ENCODE measurements around the gene CHMP6.

CHMP6 gene

DNA sequence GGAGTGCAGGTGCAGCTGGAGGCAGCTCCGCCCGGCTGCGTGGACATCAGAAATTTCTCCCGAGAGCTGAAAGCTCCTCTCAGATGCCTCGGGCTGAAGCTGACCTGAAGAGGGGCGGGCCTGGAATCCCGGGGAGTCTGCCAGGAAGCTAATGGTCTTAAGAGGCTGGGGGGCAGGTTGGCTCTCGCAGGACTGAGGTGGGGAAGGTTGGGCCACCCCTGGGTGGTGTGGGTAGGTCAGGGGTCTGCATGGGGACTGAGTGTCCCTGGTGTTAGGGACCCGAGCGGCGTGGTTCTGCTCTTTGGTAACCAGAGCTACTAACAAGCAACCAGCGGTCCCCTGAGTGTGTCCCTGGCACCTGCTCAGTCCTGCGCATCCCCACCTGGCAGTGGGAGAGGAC lies 3.5 kb downstream of the CHMP6 start:
- no peak for DNase-seq

DNA sequence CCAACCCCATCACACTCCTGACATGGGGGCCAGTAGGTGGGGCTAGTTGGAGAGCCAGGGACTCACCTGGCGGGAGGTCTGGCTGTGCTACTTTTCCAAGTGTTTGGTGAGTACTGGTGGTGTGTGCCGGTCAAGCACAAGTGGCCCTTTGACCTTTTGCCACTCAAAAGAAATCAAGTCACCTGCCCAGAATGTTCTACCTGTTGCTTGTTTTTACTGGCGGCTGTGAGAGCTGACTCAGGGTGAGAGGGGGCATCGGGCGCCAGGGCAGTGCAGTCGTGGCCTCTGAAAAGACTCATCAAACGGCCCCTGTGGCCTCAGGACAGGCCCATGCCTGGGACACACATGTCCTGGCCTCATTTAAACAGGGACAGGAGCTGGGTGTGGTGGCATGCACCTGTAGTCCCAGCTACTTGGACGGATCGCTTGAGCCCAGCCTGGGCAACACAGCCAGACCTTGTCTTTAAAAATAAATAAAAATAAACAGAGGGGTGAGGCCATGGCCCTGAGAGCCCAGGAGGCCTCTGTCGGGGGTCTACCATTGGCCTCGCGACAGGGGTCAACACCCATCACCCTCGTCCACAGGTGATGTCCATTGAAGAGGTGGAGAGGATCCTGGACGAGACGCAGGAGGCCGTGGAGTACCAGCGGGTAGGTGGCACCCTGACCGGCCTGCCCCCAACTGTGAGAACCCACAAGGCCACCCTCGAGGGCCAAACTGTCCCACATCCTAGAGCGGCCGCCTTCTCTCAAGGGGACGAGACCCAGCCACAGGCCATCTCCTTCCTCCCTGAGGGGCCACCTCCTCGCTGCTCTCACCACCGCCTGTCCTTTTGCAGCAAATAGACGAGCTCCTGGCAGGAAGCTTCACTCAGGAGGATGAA lies 5.0 kb downstream of the CHMP6 start:
- no peak for DNase-seq

DNA sequence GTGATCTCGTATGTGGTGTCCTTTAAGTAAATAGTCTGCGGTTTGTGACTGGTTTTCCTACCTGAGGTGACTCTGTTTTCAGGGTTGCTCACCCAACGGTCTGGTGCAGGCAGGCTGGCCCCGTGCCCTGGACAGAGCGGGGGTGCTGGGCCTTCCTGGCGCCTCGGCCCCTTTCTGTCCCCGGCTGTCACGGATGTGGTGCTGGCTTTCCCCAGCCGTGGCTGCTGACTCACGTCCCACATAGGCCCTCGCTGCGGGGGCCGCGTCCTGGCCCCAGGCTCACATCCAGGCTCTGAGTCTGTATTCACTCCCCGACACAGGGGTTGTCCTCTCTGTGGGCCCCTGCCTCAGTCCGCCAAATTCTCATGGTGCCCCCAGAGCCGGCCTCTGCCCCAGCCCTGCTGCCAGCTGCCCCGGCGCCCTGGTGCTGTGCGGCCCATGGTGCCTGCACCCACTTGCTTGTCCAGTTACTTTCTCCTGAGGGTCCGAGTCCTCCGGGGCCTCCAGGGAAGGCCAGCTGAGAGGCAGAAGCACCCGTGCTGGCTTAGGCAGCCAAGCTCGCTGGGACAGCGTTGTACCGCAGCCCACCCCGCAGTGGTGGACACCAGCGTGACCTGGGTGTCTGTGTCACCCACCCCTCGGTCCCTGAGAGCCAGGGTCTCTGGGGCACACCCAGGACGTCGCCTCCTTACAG lies 5.9 kb downstream of the CHMP6 start:
- DNase-seq, result no peak

DNA sequence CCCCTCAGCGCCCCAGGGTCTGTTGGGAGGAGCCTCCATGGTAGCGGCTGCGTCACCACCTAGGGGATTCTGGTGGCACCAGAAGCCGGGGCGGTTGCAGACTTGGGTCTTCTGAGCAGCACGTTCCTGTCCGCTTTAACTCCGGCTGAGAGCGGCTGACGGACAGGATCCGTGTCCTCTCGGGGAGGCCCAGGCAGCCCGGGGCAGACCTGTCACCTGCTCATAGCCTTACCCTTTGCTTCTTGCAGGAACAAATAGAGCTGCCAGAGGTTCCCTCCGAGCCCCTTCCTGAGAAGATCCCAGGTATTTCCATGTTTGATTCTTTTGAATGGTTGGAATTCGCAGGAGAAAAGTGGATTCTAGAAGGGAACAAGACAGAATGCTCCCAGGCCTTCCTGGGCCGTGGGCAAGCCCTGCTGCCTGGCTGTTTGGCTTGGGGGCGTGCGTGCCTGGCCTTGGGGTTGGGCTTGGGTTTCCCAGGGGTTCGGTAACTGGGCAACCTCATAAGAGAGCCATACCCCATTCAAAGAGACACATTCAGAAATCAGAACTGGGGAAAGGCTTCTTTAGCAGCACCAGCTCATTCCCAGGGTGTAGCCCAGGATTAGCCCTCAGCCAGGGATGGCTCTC lies 6.6 kb downstream of the CHMP6 start:
- no peak for DNase-seq

DNA sequence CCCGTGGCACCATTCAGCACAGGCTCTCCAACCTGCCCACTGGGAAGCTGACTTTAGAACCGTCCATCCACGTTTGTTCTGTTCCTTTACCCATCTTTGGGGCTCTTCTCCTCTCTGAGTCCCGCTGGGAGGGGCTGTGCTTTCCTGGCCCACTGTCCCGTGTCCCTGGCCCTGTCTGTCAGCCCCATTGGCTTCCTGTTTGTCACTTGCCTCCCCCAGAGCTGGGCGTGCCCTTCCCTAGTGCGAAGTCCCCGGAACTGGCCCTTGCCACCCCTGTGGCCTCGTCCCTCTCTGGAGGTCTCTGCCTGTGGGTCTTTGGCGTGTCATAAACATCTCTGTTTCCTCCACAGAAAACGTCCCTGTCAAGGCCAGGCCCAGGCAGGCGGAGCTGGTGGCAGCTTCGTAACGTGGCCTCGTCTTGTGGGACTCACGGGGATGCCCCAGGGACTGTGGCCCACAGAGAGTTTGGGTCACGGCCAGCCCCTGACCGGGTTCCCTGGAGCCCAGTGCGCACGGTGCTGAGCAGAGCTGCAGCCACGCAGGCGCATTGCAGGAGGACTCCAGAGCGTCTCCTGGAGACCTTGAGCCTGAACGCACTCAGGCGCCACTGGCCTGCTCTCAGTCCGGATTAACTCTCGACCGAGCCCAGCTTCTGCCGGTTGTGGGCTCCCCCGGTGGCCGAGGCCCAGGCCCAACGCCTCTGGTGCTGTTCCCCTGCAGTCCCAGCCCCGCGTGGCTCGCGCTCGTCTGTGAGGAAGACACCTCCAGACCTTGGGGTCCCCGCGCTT lies 7.3 kb downstream of the CHMP6 start:
- DNase-seq, result no peak

DNA sequence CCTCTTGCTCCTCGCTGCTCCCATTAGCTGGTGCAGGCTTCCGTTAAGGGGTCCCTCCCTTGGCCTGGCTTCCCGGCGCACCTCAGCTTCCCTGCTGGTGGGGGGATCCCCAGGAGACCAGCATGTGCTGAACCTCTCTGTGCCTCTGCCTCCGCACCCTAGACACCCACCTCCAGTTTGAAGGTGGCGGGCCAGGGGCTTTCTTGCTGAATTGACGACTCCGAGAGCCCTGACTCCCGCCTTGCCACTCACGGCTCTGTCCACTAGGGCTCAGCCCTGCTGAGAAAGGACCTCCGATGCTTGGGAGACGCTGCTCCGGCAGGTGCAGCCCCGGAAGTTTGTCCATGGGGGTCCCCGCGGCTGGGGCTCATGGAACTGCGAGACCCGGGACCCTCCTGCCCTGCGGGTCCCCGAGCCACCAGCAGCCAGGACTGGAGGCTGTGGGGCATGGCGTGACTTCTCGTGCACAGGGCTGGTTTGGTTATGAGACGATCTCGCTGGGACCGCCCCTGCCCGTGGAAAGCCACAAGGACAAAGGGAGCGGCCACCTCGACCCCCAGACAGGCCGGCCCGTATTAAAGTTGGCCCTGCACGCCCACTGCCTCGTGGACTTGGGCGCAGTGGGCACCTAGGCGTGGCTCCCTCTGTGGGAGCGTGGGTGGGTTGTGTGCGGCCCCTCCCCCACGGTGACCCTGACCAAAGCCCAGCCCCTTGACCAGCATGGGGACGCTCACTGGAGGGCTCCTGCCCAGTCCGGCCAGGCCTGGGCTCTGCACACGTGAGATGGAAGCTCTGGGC lies 8.1 kb downstream of the CHMP6 start:
- DNase-seq, result no peak

DNA sequence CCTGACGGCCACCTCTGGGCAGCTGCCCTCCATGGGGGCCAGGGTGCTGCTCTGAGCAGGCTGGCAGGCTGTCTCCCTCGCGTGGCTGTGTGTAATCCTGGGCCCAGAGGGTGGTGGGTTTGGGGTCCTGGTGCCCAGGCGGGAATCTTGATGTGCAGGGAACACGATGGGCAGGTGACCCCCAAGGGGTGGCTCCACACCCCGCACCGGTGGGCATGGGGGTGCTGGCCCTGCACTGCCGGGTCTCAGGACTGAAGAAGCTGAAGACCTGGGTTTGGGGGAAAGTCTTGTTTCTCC lies 8.6 kb downstream of the CHMP6 start:
- no peak for DNase-seq

DNA sequence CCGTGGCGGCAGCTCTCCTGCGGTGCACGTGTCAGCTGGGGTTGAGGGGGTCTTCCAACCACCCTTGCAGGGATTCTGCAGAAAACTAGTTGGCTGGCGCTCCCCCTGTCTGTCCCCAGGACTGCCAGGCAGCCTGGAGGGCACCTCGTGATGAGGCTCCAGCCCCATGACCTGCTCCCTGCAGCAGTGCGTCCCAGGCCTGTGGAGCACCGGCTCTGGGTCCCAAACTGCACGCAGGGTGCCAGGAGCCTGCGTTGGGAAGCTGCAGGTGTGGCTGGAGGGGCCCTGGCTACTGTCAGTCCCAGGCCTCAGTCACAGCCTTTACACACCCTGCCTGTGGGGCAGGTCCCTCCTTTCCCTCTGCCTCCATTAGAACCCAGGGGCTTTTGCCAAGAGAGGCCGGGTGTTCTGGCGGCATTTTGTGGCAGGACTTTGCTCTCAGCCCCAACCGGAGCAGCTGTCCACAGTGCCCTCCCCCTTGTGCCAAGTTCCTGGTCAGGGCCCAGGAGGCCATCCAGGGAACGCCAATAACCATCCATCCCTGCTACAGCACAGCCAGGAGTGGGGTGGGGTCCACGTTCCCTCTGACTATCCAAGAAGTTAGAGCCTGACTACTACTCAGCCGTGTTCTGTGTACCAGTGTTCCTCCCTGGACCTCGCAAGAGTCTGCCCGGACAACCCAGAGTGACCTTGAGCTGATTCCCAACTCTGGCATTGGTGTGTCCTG lies 9.2 kb downstream of the CHMP6 start:
- no peak for DNase-seq

DNA sequence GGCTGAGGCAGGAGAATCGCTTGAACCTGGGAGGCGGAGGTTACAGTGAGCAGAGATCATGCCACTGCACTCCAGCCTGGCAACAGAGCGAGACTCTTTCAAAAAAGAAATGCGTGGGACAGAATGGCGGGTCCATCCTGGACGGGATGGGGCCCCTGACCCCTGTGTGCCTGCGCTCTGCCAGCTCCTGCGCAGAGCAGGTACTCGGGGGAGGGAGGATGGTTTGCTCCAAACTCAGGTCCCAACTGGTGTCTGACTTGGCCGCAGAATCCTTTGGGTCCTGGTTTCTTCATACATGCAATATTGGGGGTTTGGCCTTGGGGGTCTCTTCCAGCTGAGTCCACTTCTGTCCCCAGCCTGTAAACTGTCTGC lies 10.4 kb downstream of the CHMP6 start:
- DNase-seq, result no peak

DNA sequence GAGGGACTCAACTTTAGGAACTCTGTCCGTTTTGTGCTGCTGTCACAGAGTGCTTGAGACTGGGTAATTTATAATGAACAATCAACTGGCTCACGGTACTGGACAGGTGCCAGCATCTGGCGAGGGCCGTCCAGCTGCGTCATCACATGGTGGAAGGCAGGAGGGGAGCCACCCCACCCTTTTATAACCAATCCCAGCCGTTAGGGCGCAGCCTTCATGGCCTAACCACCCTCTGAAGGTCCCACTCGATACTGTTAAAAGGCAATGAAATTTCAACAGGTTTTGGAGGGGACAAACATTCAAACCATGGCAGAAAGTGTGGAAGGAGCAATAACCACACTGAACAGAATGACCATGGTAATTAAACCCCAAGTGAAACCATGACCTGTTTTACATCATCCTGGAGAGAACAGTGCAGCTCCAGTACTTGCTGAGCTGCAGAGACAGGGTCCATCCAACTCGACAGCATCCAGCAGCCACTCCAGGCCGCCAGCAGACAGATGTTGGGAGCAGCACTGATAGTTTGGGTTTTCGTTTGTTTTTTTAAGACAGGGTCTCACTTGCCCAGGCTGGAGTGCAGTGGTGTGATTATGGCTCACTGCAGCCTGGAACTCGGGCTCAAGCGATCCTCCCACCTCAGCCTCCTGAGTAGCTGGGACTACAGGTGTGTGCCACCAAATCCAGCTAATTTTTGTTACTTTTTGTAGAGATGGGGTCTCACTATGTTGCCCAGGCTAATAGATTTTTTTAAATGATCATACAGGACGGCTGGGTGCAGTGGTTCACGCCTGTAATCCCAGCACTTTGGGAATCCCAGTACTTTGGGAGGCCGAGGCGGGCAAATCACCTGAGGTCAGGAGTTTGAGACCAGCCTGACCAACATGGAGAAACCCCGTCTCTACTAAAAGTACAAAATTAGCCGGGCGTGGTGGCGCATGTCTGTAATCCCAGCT lies 11.0 kb downstream of the CHMP6 start:
- DNase-seq, result peak; percentile 64

DNA sequence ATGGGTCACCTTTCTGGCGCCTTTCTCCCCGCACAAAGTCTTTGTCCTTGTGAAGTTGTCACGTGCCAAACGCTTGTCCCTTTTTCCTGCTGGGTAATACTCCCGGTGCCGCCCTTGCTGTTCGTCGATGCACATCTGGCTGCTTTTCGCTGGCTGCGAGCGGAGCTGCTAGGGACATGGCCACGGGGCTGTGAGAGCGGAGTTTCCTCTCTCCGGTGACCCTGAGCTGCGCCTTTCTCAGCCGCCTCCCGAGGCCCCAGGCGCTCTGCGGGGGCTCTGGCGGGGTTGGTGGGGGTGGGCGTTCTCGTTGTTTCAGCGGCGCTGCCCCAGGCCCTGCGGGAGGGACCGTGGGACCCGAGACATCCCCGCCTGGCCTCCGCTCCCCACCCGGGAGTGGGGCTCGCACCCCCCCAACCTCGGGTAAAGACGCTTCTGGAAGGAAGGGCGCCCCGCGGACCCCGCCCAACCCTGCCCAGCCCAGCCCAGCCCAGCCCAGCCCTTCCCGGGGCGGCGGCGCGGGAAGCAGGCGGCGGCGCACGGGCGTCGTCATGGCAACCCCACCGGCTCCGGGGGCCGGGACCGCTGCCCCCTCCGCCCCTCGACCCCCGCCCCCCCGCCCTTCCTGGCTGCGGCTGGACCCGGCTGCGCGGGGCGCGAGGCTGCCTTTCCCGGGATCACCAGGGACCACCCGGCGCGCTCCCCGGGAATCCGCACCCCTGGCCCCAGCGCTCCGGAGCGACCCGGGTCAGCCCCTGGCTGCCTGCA lies 12.3 kb downstream of the CHMP6 start:
- DNase-seq, result peak; percentile 65

DNA sequence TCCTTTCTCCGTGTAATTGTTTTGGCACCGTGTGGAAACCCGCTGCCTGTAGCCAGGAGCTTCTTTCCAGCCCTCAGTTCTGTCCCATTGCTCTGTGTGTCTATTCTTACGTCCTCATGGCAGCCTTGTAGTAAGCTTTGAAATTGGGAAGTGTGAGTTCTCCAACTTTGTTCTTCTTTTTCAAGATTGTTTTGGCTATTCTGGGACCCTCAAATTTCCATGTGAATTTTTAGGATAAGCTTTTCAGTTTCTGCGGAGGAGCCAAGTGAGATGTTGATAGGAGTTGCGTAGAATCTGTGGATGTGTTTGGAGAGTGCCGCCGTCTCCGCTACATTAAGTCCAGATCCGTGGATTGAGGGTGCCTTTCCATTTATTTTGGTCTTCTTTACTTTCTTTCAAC lies 15.2 kb downstream of the CHMP6 start:
- DNase-seq, result no peak

DNA sequence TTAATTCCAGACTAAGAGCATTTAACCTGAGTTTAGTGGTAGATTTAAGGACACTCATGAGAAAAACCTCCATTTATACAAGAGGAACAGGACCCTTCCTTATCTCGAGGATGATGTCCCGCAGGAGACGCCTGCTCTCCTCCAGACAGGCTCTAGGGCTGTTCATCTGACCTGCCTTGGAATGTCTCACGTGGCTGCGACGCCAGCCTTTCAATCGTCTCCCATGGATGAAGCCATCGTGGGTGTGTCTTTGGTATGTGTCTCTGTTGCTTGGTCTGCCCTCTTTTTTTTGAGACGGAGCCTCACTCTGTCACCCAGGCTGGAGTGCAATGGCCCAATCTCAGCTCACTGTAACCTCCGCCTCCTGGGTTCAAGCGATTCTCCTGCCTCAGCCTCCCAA lies 16.5 kb downstream of the CHMP6 start:
- no peak for DNase-seq

DNA sequence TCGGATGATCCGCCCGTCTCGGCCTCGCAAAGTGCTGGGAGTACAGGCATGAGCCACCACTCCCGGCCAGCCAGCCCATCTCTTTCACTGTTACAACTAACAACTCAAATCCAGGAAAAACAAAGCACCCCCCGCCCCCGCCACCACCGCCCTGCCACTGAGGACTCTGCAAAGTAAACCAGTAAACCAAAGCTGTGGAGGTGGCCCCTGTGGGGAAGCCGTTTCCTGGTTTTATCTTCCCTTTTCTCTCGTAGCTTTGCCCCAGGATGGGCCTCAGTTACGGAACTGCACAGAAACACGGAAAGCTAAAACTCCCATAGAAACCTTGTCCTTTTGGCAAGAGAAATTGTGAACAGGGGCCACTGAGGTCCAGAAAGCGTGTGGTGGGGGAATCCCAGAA lies 17.5 kb downstream of the CHMP6 start:
- no peak for DNase-seq

DNA sequence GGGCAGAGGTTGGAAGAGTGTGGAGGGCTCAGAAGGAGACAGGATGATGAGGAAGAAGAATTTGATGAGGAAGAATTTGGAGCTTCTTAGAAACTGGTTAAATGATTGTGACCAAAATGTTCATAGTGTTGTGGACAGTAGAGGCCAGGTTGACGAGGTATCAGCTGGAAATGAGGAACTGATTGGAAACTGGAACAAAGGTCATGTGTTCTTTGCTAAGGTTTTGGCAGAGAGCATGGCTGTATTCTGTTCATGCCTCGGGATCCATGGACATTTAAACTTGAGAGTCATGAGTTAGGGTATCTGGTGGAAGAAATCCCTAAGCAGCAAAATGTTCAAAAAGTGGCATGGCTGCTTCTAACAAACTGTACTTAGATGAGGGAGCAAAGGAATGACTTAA lies 19.3 kb downstream of the CHMP6 start:
- no peak for DNase-seq

DNA sequence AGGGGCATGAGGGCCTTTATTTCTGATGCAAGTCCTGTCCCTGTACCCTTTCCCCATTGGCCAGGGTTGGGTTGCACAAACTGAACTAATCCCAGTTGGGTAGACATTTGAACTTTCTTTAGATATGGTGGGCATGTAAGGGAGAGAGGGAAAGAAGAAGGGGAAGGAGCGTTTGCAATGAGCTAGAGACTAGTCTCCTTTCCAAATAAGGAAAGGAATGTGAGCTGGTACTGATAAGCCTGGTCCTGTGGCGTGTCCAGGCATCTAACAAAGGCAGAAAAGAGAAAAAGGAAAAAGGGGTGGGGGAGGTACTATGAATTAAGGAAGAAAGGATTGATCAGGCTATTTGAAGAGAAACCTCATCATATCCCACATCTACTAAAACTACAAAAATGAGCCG lies 20.3 kb downstream of the CHMP6 start:
- DNase-seq, result no peak

DNA sequence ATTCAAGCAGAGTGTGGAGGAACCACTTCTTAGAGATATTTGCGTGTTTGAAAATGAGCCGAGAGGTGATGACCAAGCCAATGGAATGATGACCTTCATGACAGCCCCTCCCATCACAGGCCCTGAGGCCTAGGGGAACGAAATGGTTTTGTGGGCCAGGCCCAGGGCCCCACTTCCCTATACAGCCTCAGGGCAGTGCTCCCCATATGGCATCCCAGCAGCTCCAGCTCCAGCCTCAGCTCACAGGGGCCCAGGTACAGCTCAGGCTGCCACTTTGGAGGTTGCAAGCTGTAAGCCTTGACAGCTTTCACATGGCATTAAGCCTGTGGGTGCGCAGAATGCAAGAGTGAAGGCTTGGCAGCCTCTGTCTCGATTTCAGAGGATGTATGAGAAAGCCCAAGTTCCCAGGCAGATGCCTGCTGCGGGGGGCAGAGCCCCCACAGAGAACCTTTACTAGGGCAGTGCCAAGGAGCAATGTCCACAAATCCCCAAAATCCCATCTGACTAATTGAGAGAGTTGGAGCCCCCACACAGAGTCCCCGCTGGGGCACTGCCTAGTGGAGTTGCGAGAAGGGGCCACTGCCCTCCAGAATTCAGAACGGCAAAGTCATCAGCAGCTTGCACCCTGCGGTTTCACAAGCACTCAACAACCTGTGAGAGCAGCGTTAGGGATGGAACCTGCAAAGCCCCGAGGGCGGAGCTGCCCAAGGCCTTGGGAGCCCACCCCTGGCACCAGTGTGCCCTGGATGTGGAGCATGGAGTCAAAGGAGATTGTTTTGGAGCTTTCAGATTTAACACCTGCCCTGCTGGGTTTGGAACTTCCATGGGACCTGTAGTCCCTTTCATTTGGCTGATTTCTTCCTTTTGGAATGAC lies 21.2 kb downstream of the CHMP6 start:
- no peak for DNase-seq

DNA sequence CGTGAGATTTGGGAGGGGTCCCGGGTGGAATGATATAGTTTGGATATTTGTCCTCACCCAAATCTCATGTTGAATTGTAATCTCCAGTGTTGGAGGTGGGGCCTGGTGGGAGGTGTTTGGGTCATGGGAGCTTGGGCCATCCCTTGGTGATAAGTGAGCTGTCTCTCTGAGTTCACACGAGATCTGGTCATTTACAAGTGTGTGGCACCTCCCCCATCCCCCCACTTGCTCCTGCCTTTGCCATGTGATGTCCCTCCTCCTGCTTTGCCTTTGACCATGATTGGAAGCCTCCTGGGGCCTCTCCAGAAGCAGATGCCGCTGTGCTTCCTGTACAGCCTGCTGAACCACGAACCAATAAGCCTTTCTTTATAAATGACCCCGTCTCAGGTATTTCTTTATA lies 22.0 kb downstream of the CHMP6 start:
- no peak for DNase-seq

DNA sequence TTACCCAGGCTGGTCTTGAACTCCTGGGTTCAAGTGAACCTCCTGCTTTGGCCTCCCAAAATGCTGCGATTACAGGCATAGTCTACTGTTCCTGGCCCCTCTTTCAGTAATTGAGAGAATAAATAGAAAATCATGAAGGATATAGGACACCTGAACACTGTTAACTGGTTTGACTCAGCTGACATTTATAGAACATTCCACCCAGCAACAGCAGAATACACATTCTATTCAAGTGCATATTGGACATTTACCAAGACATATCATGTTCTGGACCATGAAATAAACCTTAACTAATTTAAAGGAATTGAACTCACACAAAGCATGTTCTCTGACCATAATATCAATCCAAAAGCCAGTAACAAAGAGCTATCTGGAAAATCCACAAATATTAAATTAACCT lies 23.5 kb downstream of the CHMP6 start:
- no peak for DNase-seq
